Esophagus mucosa (tissue), 1 donor: ENCODE measurements around the gene IL6R. TPM values are rescaled to one million over a fixed set of nuclear protein-coding genes. Genes with fewer than 3 reads are reported as not detected.
A peak's percentile ranks its signal among the peaks of the same experiment; 100 is the strongest.

Experiments
- ATAC-seq: fragments of 200-7000 bp; cut with Tn5 transposase; one replicate; pipeline ENCODE4 v1.9.1; 2020
- total RNA-seq: library from RNA; stranded (reverse); gene quantifications from one replicate; pipeline ENCODE4 v1.2.4, GENCODE V29; 2023
- donor health status: DM: yes; HTN: yes; CAD: no.

Gene IL6R
- total RNA-seq, 1 donor from 2014 or later, result 6.1 TPM

- no peak for ATAC-seq
Observed at GRCh38 chr1:154427173-154428139, 22.3 kb downstream of the IL6R start.

DNA sequence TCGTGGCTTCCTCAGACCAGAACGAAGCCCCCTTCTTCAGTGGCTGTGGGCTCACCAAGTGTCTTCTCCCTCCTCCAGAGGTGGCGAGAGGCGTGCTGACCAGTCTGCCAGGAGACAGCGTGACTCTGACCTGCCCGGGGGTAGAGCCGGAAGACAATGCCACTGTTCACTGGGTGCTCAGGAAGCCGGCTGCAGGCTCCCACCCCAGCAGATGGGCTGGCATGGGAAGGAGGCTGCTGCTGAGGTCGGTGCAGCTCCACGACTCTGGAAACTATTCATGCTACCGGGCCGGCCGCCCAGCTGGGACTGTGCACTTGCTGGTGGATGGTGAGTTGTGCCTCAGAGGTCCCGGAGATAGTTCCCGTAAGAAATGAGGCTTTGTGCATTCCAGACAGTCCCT lies 24.0 kb downstream of the IL6R start:
- ATAC-seq, result no peak

DNA sequence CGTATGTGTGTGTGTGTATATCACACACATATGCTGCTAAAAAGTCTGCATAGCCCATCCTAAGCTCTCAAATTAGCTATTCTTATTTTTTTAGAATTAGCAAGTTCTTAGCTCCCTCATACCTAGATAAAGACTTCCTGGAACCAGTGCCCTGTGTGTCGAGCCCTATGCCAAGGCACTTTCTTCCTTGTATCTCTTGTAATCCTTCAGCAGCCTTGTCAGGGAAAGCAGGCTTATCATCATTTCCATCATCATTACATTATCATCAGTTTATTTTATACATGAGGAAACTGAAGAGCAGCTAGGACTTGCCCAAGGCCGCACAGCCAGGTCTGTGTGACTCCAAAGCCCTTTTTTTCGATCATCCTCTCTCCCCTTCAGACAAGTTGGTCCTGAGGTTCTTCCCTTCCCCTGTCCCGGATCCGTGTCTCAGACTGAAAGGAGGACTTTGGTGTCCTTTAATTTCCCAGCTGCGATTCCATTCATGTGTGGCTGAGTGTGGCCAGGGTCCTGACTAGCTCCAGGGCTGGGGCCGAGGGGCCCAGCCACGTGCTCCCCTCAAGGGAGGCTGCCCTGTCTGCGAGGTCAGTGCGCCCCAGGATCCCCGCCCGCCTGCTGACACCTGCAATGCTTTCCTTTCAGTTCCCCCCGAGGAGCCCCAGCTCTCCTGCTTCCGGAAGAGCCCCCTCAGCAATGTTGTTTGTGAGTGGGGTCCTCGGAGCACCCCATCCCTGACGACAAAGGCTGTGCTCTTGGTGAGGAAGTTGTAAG lies 24.9 kb downstream of the IL6R start:
- no peak for ATAC-seq

GRCh38 chr1:154430903-154431302 lies 25.8 kb downstream of the IL6R start:
- ATAC-seq, result no peak

DNA sequence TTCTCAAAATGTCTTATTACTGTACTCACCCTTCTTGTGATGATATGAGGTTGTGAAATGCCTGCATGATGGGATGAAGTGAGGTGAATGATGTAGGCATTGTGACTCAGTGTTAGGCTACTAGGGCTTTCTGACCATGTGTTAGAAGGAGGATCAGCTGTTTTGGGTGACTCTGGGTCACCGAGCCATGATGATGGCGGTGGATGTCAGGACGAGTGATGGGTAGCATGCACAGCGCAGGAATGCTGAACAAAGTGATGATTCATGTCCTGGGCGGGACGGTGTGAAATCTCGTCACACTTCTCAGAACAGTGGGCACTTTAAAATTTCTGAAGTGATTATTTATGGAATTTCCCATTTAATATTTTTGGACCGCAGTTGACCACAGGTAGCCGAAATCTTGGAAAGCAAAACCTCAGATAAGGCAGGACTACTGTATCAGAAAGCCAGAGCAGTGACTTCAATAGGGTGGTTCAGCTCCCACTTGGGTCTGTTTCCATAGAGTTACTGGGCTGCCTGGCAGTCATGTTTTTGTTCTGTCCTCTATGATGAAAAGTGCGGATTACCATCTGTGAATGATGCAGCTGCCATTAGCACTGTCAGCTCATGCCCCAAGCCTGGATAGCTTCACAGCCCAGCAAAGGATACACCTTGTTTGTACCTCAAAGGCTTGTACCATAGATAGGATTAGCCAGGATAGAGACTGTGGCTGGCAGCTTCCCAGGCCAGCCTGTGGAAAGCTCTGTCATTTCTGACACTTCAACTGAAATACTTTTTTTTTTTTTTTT lies 26.6 kb downstream of the IL6R start:
- ATAC-seq, result peak; percentile 75

DNA sequence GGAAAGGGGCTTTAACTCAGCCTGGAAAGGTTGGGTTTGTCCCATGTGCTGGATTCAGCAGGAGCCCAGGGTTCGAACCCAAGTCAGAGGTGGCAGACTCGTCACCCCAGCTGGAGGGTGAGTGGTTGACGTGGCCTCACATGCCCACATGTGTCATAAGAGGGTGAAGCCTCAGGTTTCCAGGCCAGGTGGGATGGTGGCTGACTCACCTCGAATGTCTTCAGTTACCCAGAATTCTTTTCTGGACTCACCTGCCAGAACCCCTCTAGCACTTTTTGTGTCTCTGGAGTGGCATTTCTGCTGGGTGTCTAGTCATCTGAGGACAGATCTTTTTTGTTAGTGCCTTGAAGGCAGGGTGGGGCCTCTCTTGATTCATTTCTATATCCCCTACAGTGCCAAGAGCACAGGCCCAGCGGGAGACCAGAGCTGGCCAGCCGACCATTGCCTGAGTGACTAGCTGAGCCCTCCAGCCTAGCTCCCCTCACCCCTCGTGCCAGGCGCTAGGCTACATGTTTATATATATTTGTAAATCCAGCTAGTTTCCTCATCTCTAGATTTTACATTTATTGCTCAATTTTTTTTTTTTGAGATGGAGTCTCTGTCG lies 28.1 kb downstream of the IL6R start:
- peak; percentile 86 for ATAC-seq

- ATAC-seq, result no peak
Observed at GRCh38 chr1:154434346-154435085, 29.4 kb downstream of the IL6R start.

GRCh38 chr1:154435599-154436200 lies 30.6 kb downstream of the IL6R start:
- ATAC-seq, result no peak

GRCh38 chr1:154436433-154436832 lies 31.3 kb downstream of the IL6R start:
- ATAC-seq, result no peak

- ATAC-seq, result no peak
Observed at GRCh38 chr1:154440036-154440804, 35.1 kb downstream of the IL6R start.

- no peak for ATAC-seq
Observed at GRCh38 chr1:154441241-154441888, 36.2 kb downstream of the IL6R start.

GRCh38 chr1:154442006-154442740 lies 37.0 kb downstream of the IL6R start:
- ATAC-seq, result no peak

- ATAC-seq, result peak; percentile 52
Observed at GRCh38 chr1:154443274-154444013, 38.3 kb downstream of the IL6R start.

DNA sequence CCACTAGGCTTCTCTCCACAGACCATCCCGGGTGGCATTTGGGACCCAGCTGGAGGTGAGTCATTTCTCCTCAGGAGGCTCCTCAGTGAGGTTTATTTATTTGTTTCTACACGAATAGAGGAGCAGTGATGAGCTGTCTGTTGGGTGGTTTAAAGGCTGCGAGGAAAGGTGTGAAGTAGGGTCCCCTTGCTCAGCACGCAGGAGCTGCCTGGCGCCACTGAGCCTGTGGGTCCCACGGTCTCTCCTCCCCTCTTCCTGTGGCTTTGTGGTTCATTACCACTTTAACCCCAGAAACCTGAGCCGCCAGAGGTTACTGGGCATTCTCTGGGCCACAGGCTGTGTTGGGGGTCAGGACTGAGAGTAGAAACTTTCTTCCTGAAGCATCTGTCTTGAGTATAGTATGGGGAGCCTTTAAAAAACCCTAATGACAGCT lies 39.9 kb downstream of the IL6R start:
- no peak for ATAC-seq

- no peak for ATAC-seq
Observed at GRCh38 chr1:154446292-154446691, 41.1 kb downstream of the IL6R start.

DNA sequence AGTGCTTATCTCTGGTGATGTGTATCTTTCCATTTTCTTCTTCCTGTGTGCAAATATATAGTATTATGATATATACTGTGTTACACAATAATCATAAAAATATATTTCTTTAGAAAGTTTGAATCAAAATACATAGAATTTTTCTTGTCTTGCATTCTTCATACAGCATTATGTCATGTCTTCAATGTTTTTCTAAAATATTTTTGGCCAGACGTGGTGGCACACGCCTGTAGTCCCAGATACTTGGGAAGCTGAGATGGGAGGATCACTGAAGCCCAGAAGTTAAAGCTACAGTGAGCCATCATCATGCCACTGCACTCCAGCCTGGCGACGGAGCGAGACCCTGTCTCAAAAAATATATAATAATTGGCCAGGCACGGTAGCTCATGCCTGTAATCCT lies 41.6 kb downstream of the IL6R start:
- ATAC-seq, result no peak

DNA sequence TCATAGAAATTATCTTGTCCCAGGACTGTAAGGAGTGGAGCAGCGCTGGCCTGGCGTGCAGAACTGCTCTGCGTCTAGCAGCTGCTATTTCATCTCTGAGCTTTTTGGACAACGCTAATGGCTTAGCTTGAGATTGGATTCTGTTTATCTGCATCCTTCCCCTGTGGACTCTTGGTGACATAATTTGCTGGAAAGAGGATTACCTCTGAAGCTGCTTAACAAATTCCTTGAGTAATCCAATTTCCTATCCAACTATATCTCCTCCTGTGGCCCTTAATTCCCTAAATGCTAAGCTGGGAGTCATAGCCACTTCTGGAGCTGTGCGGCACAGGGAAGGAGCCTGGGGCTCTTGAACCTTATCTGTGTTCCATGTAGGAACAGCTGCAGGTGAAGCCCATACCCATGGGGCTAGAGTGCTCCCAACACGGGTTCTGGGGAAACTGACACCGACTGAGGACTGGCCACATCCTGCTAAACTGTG lies 43.2 kb downstream of the IL6R start:
- no peak for ATAC-seq

DNA sequence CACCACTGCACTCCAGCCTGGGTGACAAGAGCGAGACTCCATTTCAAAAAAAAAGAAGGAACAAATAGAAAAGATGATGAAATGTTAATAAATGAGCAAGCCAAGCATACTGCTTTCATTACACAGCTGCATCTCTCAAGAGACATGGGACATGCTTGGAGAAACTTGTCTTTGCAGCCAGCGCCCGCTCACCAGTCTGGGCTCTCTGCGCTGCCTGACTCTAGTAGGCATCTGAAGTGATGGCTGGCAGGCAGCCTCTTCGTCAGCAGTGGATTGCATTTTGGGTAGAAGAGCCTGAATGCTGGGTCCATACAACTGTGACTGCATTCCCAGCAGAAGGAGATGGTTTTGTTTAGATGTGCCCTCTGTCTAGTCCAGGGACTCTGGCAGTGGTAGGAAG lies 48.0 kb downstream of the IL6R start:
- no peak for ATAC-seq
